Prostate gland (tissue), 2 donors: ENCODE results near the gene EIF3L.

Experiments
- POLR2AphosphoS5 ChIP-seq: sonication (generic); formaldehyde crosslinking; IDR thresholded peaks from one replicate; pipeline ENCODE4 v1.6.1; 2017; ENCODE audit warnings: antibody characterized with exemption
- TF ChIP-seq, protein P1 (sequence below), 4 experiments: fragments of 200-600 bp in 2 of 4; fragments of 450-650 bp in 2 of 4; sonication (generic) in 2 of 4; IDR thresholded peaks; 1 replicate in 3 of 4; 2 replicates in 1 of 4; pipeline ENCODE4 v1.5.1; 2016 to 2019; ENCODE audit warnings: antibody characterized with exemption in 4 of 4, mild to moderate bottlenecking in 2 of 4, moderate library complexity in 2 of 4

GRCh38 chr22:37812869-37813678, 36.1 kb upstream of the EIF3L start:
- TF ChIP-seq, protein P1, sequence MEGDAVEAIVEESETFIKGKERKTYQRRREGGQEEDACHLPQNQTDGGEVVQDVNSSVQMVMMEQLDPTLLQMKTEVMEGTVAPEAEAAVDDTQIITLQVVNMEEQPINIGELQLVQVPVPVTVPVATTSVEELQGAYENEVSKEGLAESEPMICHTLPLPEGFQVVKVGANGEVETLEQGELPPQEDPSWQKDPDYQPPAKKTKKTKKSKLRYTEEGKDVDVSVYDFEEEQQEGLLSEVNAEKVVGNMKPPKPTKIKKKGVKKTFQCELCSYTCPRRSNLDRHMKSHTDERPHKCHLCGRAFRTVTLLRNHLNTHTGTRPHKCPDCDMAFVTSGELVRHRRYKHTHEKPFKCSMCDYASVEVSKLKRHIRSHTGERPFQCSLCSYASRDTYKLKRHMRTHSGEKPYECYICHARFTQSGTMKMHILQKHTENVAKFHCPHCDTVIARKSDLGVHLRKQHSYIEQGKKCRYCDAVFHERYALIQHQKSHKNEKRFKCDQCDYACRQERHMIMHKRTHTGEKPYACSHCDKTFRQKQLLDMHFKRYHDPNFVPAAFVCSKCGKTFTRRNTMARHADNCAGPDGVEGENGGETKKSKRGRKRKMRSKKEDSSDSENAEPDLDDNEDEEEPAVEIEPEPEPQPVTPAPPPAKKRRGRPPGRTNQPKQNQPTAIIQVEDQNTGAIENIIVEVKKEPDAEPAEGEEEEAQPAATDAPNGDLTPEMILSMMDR (IDR thresholded peaks at IDR 0.05), result no peak
- TF ChIP-seq POLR2AphosphoS5, result no peak
